Ascending aorta (tissue), 2 donors: ENCODE results near the gene ATP2B3. TPM values are rescaled to one million over a fixed set of nuclear protein-coding genes. Genes with fewer than 3 reads are reported as not detected.

Source experiments
- DNase-seq, 2 donors: peaks; one replicate each; pipeline ENCODE4 v3.0.0-alpha.2; 2019; ENCODE audit warnings: low spot score in 2 of 2
- H3K27ac ChIP-seq, 2 donors: fragments of 200-600 bp; sonication (generic); one replicate each; pipeline ENCODE4 v1.5.1; 2016 to 2017; ENCODE audit warnings: mild to moderate bottlenecking in 1 of 2
- H3K27me3 ChIP-seq: fragments of 200-600 bp; sonication (generic); one replicate; pipeline ENCODE4 v1.5.1; 2017
- H3K36me3 ChIP-seq, 2 donors: fragments of 200-600 bp; sonication (generic); one replicate each; pipeline ENCODE4 v1.5.1; 2016
- H3K4me1 ChIP-seq, 2 donors: fragments of 200-600 bp; sonication (generic); one replicate each; pipeline ENCODE4 v1.5.1; 2016 to 2017; ENCODE audit warnings: mild to moderate bottlenecking in 1 of 2
- H3K4me3 ChIP-seq, 2 donors: fragments of 200-600 bp; sonication (generic); one replicate each; pipeline ENCODE4 v1.5.1; 2016 to 2017; ENCODE audit warnings: mild to moderate bottlenecking in 1 of 2
- H3K9me3 ChIP-seq, 2 donors: fragments of 200-600 bp; sonication (generic); one replicate each; pipeline ENCODE4 v1.5.1; 2016
- CTCF ChIP-seq, 3 experiments: fragments of 200-600 bp in 2 of 3; fragments of 450-650 bp in 1 of 3; sonication (generic) in 2 of 3; IDR thresholded peaks; one replicate each; pipeline ENCODE4 v1.5.1; 2016 to 2019; ENCODE audit warnings: antibody characterized with exemption in 3 of 3, mild to moderate bottlenecking in 1 of 3, moderate library complexity in 1 of 3
- intact Hi-C: fragments of 100-400 bp; cut with DNase I; formaldehyde crosslinking; loops from one replicate; pipeline ENCODE4 v1.15.1; 2023
- total RNA-seq: library from RNA; depleted of rRNA; stranded (reverse); fragments of >200 nt; gene quantifications from one replicate; pipeline ENCODE4 v1.1.0, GENCODE V29; 2016

Gene ATP2B3
- total RNA-seq, 1 donor from 2014 or later = 0.32 TPM

GRCh38 chrX:153490217-153490930, 27.1 kb upstream of the ATP2B3 start:
- intact Hi-C loops = no loop called here
- Histone ChIP-seq H3K27me3 (no peaks in the 10 kb centered on the region), H3K4me1 (peaks cover 12 to 40% of the 10 kb centered on the region in 2 donors), H3K27ac (peak overlapping the region; percentile 87 to 94), H3K9me3 (no peaks in the 10 kb centered on the region), H3K36me3 (no peaks in the 10 kb centered on the region), H3K4me3 (no peak overlapping the region)
- no peak for TF ChIP-seq CTCF (IDR thresholded peaks at IDR 0.05)
- no peak for DNase-seq

- Histone ChIP-seq H3K9me3 (no peaks in the 10 kb centered on the region), H3K4me1 (peaks cover 9 to 40% of the 10 kb centered on the region in 2 donors), H3K27ac (peak overlapping the region; percentile 76 to 87), H3K36me3 (no peaks in the 10 kb centered on the region), H3K4me3 (no peak overlapping the region), H3K27me3 (no peaks in the 10 kb centered on the region)
- intact Hi-C loops = no loop called here
- no peak for DNase-seq
- no peak for TF ChIP-seq CTCF (IDR thresholded peaks at IDR 0.05)
Measured at GRCh38 chrX:153491351-153491914, 26.0 kb upstream of the ATP2B3 start.

- Histone ChIP-seq H3K27me3 (no peaks in the 10 kb centered on the region), H3K27ac (peak overlapping the region; percentile 76 to 87), H3K4me3 (no peak overlapping the region), H3K9me3 (no peaks in the 10 kb centered on the region), H3K4me1 (peaks cover 9 to 40% of the 10 kb centered on the region in 2 donors), H3K36me3 (no peaks in the 10 kb centered on the region)
- DNase-seq = no peak
- intact Hi-C loops = no loop called here
- TF ChIP-seq CTCF (IDR thresholded peaks at IDR 0.05) = no peak
Measured at GRCh38 chrX:153491918-153492317, 25.5 kb upstream of the ATP2B3 start.

GRCh38 chrX:153492543-153492942, 24.9 kb upstream of the ATP2B3 start:
- H3K27ac ChIP-seq = peak overlapping the region; percentile 76 to 87
- no peaks in the 10 kb centered on the region for H3K36me3 ChIP-seq
- no peak for DNase-seq
- no peaks in the 10 kb centered on the region for H3K9me3 ChIP-seq
- intact Hi-C loops = no loop called here
- no peak for TF ChIP-seq CTCF (IDR thresholded peaks at IDR 0.05)
- H3K4me3 ChIP-seq = no peak overlapping the region
- H3K27me3 ChIP-seq = no peaks in the 10 kb centered on the region
- peaks cover 9 to 37% of the 10 kb centered on the region in 2 donors for H3K4me1 ChIP-seq

GRCh38 chrX:153493085-153493484, 24.4 kb upstream of the ATP2B3 start:
- H3K36me3 ChIP-seq = no peaks in the 10 kb centered on the region
- H3K4me1 ChIP-seq = peaks cover 13 to 32% of the 10 kb centered on the region in 2 donors
- DNase-seq = no peak
- no peaks in the 10 kb centered on the region for H3K9me3 ChIP-seq
- no peak for TF ChIP-seq CTCF (IDR thresholded peaks at IDR 0.05)
- H3K27ac ChIP-seq = peak overlapping the region; percentile 76 to 87
- no peak overlapping the region for H3K4me3 ChIP-seq
- no peaks in the 10 kb centered on the region for H3K27me3 ChIP-seq
- intact Hi-C loops = no loop called here
